Left colon (tissue), 2 donors: ENCODE measurements around the gene CD48. TPM values are rescaled to one million over a fixed set of nuclear protein-coding genes. Genes with fewer than 3 reads are reported as not detected.

Source experiments
- ATAC-seq: fragments of 200-7000 bp; cut with Tn5 transposase; one replicate; pipeline ENCODE4 v1.9.1; 2020; ENCODE audit warnings: mild to moderate bottlenecking, moderate library complexity
- DNase-seq, 2 donors: peaks; one replicate each; pipeline ENCODE4 v3.0.0-alpha.2; 2020
- intact Hi-C, 2 donors: fragments of 100-400 bp; cut with DNase I in 1 of 2; cut with micrococcal nuclease in 1 of 2; formaldehyde crosslinking; loops; one replicate each; pipeline versions ENCODE4 v1.11.2 to v1.14.0; 2022; cut with DNase I, micrococcal nuclease
- total RNA-seq, 2 donors: library from RNA; stranded (reverse); fragmentation: NEBNext Ultra II Directional; extraction: Animal tissue kit (Norgen Biotek cat#: 25700); gene quantifications; one replicate each; pipeline ENCODE4 v1.2.1, GENCODE V29; 2021
- donor health status: DM: no; HTN: no; CAD: no.
- donor health status: DM: yes; HTN: yes; CAD: no.

Gene CD48
- total RNA-seq, 2 donors from 2014 or later: 2.2 to 7.4 TPM

GRCh38 chr1:160642281-160642644 is 69.4 kb downstream of the CD48 start:
- ATAC-seq: no peak
- intact Hi-C loops: no loop called here
- no peak for DNase-seq

DNA sequence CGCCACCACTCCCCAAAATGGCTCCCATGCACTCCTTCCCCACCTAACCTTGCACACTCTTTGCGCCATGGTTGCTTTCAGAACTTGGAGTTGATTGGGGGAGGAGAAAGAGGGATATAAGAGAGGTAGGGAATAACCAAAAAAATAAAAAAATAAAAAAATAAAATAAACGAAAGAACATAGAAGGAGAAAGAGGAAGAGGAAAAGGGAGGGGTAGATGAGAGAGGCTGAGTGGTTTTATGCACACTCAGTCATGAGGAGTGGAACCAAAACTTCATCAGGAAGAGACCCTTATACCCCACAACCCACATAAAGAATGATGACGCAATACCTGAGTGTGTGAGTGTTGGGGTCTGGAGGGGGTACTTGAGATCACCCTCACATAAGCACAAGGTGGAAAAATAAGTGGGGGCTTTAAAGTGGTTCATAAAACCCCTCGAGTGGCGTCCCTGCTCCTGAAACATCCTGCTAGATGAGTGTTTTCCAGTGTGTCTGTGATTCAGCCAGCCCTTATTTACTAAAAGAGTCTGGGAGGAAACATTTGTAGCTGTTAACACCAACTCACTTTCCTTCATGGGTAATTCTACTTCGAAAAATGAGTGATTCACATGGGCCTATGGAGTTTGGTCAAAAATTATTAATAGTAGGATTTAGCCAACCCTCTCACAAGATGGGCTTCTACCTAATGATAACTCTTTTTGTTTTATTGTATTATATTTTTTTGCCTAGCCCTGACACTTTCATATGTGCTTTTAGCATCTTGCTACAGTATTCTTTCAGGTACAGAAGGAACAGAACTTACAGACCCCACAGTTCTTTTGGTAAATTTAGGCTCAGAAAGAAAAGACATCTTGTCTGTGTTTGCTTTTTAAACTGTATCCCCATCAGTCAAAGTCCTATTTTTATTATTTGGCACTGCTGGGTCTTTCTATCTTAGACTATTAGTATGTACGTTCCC is 70.0 kb downstream of the CD48 start:
- intact Hi-C loops: no loop called here
- ATAC-seq (no peak), DNase-seq (no peak)

DNA sequence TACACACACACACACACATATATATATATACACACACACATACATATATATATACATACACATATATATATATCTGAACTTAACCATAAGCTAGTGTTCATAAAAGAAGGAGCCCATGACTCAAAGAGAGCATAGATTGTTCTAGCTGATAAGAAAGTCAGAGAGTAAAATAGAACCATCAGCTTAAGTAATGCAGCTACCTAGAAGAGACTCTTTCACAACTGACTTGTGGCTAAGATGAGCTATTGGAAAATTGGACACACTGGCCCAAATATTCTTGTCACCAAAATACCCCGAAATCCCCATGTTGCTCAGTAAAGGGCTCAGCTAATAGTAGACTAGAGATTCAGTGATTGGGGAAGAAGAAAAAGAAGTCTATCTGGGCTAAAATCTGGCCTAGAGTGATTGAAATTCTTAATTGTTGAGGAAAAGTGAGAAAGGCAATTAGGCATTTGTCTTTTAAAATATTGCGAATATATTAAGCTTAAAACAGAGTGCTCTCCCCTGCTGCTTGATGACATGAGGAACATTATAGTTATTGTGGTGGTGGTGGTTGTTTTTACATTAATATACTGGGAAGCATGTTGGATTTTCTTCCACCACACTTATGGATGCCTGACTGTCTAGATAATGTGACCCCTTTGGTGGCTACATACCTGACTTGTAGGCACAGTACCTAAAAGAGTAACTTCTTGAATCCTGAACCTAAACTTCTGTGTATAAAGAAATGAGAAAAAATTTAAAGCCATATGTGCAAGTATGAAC is 71.1 kb downstream of the CD48 start:
- ATAC-seq (no peak), DNase-seq (no peak)
- intact Hi-C loops: no loop called here

GRCh38 chr1:160639652-160640051 is 72.0 kb downstream of the CD48 start:
- ATAC-seq: no peak
- DNase-seq: peak in 1 of 2 donors; percentile 36
- intact Hi-C loops: no loop called here

GRCh38 chr1:160638926-160639325 is 72.7 kb downstream of the CD48 start:
- ATAC-seq (no peak), DNase-seq (no peak)
- intact Hi-C loops: no loop called here

DNA sequence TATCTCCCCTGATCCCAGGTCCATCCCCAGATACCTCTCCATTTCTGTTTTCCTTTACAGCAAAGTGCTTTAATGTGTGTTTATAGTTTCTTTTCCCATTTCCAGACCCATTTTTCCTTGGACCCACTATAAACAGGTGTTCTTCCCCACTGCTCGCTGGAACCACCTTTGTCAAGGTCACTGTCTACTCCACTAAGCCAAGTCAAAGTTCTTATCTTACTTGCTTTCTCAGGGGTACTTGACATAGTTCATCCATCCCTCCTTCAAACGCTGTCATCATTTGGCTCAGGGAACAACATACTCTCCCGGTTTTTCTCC is 73.1 kb downstream of the CD48 start:
- DNase-seq: no peak
- intact Hi-C loops: no loop called here
- ATAC-seq: no peak

DNA sequence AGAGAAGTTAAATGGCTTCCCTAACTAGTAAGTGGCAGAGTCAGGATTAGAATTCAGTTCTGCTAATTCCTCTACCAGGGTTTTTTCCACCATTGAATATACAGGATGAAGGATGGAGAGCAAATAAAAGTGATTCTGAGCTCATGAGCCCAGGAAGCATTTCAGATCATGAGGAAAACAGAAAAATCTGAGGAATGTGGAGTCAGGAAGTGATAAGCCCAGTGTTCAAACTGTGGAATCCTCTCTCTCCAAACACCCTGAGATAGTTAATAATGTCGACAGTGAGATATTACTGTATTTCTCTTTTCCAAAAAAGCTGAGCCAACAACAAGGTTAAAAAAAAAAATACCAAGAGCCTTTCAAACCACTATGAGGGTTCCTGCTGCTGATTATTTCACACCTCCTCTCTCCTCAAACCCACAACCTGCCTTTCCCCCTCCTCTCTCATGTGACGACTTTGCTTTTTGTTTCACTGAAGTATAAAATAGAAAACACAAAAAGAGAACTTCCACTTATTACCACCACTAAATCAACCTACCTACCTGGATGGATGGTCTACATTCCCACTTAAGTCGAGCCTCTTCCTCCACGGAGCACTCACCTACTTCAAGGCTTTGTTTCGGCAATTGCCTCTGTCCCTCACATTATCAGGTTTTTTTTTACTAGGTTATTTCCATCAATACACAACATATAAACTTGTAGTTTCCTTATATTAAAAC is 73.6 kb downstream of the CD48 start:
- DNase-seq (no peak), ATAC-seq (no peak)
- intact Hi-C loops: no loop called here

GRCh38 chr1:160637065-160637464 is 74.6 kb downstream of the CD48 start:
- DNase-seq: no peak
- intact Hi-C loops: no loop called here
- ATAC-seq: no peak

DNA sequence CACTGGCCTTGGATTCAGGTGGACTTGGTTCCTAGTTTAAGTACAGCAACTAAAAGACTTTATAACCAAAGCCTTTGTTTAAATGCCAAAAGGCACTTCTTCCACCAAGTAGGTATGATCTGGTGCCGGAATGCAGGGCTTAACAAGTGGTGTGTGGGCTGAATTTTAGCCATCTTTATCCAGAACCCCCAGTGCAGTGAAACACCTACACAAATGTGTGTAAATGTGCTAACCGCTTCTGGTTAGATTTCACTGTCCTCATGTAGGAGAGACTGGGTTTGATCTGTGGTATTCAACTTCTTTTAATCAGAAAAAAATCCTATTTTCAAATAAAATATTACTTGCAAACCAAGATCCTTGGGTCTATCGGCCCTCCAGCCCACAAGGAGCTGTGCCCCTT is 75.1 kb downstream of the CD48 start:
- DNase-seq (no peak), ATAC-seq (no peak)
- intact Hi-C loops: no loop called here

DNA sequence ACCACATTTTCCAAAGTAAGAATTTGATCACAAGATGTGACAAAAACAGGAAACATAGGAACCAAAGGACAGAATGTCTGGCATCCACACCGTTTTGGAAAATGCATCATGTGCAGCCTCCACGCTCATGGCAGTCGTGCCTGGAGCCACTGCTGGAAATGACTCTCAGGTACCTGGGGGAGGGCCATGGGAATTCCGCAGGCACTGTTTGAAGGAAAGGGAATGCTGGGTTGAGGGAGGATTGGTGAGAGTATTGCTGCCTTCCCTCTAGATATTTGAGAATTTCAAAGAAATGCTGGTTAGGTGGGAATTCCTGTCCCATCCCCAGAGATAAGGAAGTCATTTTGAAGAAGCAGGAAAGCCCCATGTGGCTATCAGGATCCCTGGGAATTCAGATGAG is 75.5 kb downstream of the CD48 start:
- DNase-seq (no peak), ATAC-seq (no peak)
- intact Hi-C loops: no loop called here

- DNase-seq: no peak
- intact Hi-C loops: no loop called here
- no peak for ATAC-seq
Measured at GRCh38 chr1:160634543-160635491, 76.8 kb downstream of the CD48 start.

GRCh38 chr1:160633330-160633903 is 78.2 kb downstream of the CD48 start:
- ATAC-seq (no peak), DNase-seq (no peak)
- intact Hi-C loops: no loop called here

DNA sequence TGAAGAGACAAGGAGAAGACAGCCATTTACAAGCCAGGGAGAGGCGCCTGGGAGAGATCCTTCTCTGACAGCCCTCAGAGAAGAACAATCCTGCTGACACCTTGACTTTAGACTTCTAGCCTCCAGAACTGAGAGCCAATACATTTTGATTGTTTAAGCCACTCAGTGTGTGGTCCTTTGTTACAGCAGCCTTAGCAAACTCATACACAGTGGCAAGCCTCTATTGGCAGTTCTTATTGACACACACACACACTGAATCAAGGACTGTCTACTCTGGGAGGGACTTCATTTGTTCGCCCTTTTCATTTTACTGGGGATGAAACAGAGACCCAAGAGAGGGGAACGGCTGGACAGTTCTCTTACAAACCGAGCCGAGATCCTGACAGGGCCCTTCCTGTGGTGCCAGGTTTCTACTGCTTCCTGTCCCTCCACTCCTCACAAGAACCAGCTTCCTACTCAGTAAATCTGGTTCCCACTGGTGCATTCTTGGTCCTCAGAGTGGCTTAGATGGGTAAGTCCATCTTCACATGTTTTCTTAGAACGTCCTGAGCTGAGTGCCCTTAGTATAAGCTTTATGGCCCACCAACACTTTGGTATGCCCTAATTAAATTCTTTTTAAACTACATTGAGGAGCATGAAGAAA is 79.5 kb downstream of the CD48 start:
- ATAC-seq (no peak), DNase-seq (no peak)
- intact Hi-C loops: no loop called here

GRCh38 chr1:160630523-160631451 is 80.8 kb downstream of the CD48 start:
- no peak for ATAC-seq
- intact Hi-C loops: no loop called here
- DNase-seq: no peak

DNA sequence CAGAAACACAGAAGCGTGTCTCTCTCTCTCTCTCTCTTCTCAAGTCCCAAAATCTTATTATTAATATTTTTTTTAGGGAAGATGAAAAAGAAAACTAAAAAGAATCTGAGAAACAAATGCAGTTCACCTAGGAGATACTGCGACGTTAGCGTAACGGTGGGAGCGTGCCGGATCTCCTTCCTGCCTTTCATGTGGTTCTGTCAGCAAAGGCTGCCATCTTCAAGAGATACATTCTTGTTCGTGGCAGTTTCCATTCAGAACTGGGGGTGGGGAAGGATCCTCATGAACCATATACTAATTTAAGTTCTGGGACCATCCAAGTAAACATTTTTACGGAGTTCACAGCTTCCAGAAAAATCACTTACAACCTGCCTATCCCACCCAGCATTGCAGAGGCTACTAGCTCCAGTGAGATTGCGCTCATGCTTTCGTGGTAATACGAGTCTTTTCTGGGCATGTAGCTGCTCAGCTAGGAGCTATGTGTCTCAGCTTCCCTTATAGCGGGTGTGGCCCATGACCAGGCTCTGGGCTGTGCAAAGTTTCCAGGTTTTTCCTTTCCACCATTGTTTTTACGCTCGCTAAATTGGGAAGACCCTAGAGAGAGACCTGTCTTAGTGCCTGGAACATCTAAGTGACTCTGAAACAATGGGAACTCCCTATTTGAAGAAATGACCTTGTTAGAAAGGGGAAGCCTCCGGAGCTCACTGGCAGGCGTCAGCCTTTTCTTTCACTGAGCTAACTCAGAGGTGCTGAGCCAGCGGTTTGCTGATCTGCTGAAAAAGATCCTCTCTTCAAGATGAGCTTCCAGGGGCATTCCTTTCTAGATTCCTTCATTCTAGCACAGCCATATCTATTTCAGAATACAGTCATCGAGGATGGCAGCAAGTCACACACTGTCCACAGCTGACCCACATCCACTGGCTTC is 82.1 kb downstream of the CD48 start:
- DNase-seq (peak; percentile 47 to 50), ATAC-seq (no peak)
- intact Hi-C loops: no loop called here

DNA sequence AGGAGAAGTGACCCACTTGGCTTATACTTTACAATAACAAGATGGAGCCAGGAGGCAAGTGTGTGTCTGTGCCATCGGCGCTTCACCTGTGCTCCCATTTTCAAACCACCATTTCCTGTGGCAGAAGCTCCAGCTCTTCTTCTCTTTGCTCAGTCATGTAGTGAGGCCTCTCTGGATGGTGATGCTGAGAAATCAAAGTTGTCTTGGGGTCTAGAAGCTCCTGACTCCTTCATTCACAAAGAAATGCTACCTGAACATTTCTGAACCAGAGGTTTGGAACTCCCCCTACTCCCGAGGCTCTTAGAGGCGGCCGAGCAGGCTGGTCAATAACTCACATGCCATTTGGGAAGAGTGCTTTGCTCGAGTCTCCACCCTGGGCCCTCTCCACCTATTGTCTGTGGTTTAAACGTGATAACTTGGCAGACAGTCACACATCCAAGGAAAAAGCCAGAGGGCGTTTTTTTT is 82.8 kb downstream of the CD48 start:
- intact Hi-C loops: no loop called here
- no peak for DNase-seq
- ATAC-seq: no peak
